Measurements from ENCODE around the gene MAGI2.

GRCh38 chr7:78904983-78905382 is 548.5 kb downstream of the MAGI2 start:
- no peak for TF ChIP-seq POLR2AphosphoS5 (IDR thresholded peaks at IDR 0.05)
- no peak for TF ChIP-seq CTCF (IDR thresholded peaks at IDR 0.05)
- no peak for TF ChIP-seq POLR2A (IDR thresholded peaks at IDR 0.05)
- no peak for TF ChIP-seq EP300 (IDR thresholded peaks at IDR 0.05)

All from suprapubic skin (tissue), 4 donors.